HEK293 (cell line): ENCODE results near the gene ZNF530.

Experiments used
- CTCF ChIA-PET: fragments of 350-600 bp; formaldehyde crosslinking; extraction: SDS; loops from one replicate; lab custom pipeline; 2021; ENCODE audit warnings: antibody characterized with exemption; lab: Yijun Ruan, JAX
- POLR2A ChIA-PET: fragments of 300-600 bp; formaldehyde crosslinking; extraction: SDS; loops from one replicate; lab custom pipeline; 2020; ENCODE audit warnings: antibody characterized with exemption, inconsistent platforms; lab: Yijun Ruan, JAX
- H3K27ac ChIP-seq: fragments of 200-500 bp; sonication (Bioruptor generic); 2 replicates; pipeline ENCODE4 v1.5.1; 2014; ENCODE audit warnings: low read depth, low read length, control low read depth, inconsistent platforms; ENCODE audit errors: extremely low read depth
- H3K36me3 ChIP-seq, 2 experiments: fragments of 200-500 bp in 1 of 2; sonication (Bioruptor generic) in 1 of 2; 1 replicate in 1 of 2; 2 replicates in 1 of 2; pipeline ENCODE4 v1.5.1; 2014 to 2017; ENCODE audit warnings: inconsistent platforms in 2 of 2, low read length in 2 of 2; ENCODE audit not compliant: control insufficient read depth in 2 of 2, insufficient read depth in 1 of 2
- H3K4me1 ChIP-seq: fragments of 200-500 bp; sonication (Bioruptor generic); 2 replicates; pipeline ENCODE4 v1.5.1; 2014; ENCODE audit warnings: mild to moderate bottlenecking, low read length, inconsistent platforms; ENCODE audit not compliant: control insufficient read depth, insufficient read depth
- H3K4me3 ChIP-seq: 2 replicates; pipeline ENCODE4 v1.5.1; 2011; ENCODE audit warnings: low read depth, mild to moderate bottlenecking, control low read depth, low read length, moderate library complexity
- H3K9me3 ChIP-seq: fragments of 200-500 bp; sonication (Bioruptor generic); 2 replicates; pipeline ENCODE4 v1.5.1; 2014; ENCODE audit warnings: low read depth, low read length, inconsistent platforms; ENCODE audit not compliant: control insufficient read depth, insufficient read depth
- BCL11B ChIP-seq: fragments of 450-650 bp; formaldehyde crosslinking; IDR thresholded peaks from 2 replicates; pipeline ENCODE4 v1.5.1; 2016; ENCODE audit warnings: low read depth, missing biosample characterization, missing genetic modification characterization
- EGR2 ChIP-seq: fragments of 450-650 bp; formaldehyde crosslinking; IDR thresholded peaks from 2 replicates; pipeline ENCODE4 v1.5.1; 2016; ENCODE audit warnings: low read depth, missing biosample characterization, missing genetic modification characterization
- FEZF1 ChIP-seq: fragments of 450-650 bp; formaldehyde crosslinking; IDR thresholded peaks from 2 replicates; pipeline ENCODE4 v1.5.1; 2016; ENCODE audit warnings: missing biosample characterization, missing genetic modification characterization
- GFI1B ChIP-seq: fragments of 450-650 bp; formaldehyde crosslinking; IDR thresholded peaks from 2 replicates; pipeline ENCODE4 v1.5.1; 2016; ENCODE audit warnings: missing biosample characterization, missing genetic modification characterization
- KLF10 ChIP-seq: fragments of 450-650 bp; IDR thresholded peaks from 2 replicates; pipeline ENCODE4 v1.5.1; 2018; ENCODE audit warnings: missing biosample characterization, mild to moderate bottlenecking, missing genetic modification characterization
- MZF1 ChIP-seq: fragments of 450-650 bp; formaldehyde crosslinking; IDR thresholded peaks from 2 replicates; pipeline ENCODE4 v1.5.1; 2017; ENCODE audit warnings: missing biosample characterization, missing genetic modification characterization, borderline replicate concordance
- PATZ1 ChIP-seq: fragments of 450-650 bp; formaldehyde crosslinking; IDR thresholded peaks from 2 replicates; pipeline ENCODE4 v1.5.1; 2016; ENCODE audit warnings: missing biosample characterization, missing genetic modification characterization
- PRDM6 ChIP-seq: fragments of 450-650 bp; formaldehyde crosslinking; IDR thresholded peaks from 2 replicates; pipeline ENCODE4 v1.5.1; 2017; ENCODE audit warnings: missing biosample characterization, missing genetic modification characterization
- SP3 ChIP-seq: fragments of 450-650 bp; formaldehyde crosslinking; IDR thresholded peaks from 2 replicates; pipeline ENCODE4 v1.5.1; 2016; ENCODE audit warnings: missing biosample characterization, missing genetic modification characterization
- SP7 ChIP-seq: fragments of 450-650 bp; formaldehyde crosslinking; IDR thresholded peaks from 2 replicates; pipeline ENCODE4 v1.5.1; 2016; ENCODE audit warnings: missing biosample characterization, missing genetic modification characterization
- TCF7L2 ChIP-seq: IDR thresholded peaks from 2 replicates; pipeline ENCODE4 v1.6.1; 2011; ENCODE audit warnings: low read depth, mild to moderate bottlenecking, inconsistent platforms, low read length, moderate library complexity, borderline replicate concordance
- ZBTB1 ChIP-seq: fragments of 450-650 bp; formaldehyde crosslinking; IDR thresholded peaks from 2 replicates; pipeline ENCODE4 v1.5.1; 2016; ENCODE audit warnings: missing biosample characterization, missing genetic modification characterization
- ZBTB48 ChIP-seq: fragments of 450-650 bp; formaldehyde crosslinking; IDR thresholded peaks from 2 replicates; pipeline ENCODE4 v1.5.1; 2016; ENCODE audit warnings: missing biosample characterization, missing genetic modification characterization
- ZNF23 ChIP-seq: fragments of 450-650 bp; formaldehyde crosslinking; IDR thresholded peaks from 2 replicates; pipeline ENCODE4 v1.5.1; 2016; ENCODE audit warnings: missing biosample characterization, missing genetic modification characterization, borderline replicate concordance
- ZNF266 ChIP-seq: fragments of 450-650 bp; formaldehyde crosslinking; IDR thresholded peaks from 2 replicates; pipeline ENCODE4 v1.5.1; 2016; ENCODE audit warnings: missing biosample characterization, missing genetic modification characterization, low read depth
- ZNF311 ChIP-seq: fragments of 450-650 bp; formaldehyde crosslinking; IDR thresholded peaks from 2 replicates; pipeline ENCODE4 v1.5.1; 2017; ENCODE audit warnings: missing biosample characterization, missing genetic modification characterization, borderline replicate concordance
- ZNF362 ChIP-seq: fragments of 450-650 bp; formaldehyde crosslinking; IDR thresholded peaks from 2 replicates; pipeline ENCODE4 v1.5.1; 2016; ENCODE audit warnings: missing biosample characterization, missing genetic modification characterization
- ZNF37A ChIP-seq: fragments of 450-650 bp; IDR thresholded peaks from 2 replicates; pipeline ENCODE4 v1.5.1; 2018; ENCODE audit warnings: missing biosample characterization, missing genetic modification characterization
- ZNF391 ChIP-seq: fragments of 450-650 bp; formaldehyde crosslinking; IDR thresholded peaks from 2 replicates; pipeline ENCODE4 v1.5.1; 2016; ENCODE audit warnings: low read depth, missing biosample characterization, missing genetic modification characterization, borderline replicate concordance
- ZNF416 ChIP-seq: fragments of 450-650 bp; formaldehyde crosslinking; IDR thresholded peaks from 2 replicates; pipeline ENCODE4 v1.5.1; 2016; ENCODE audit warnings: missing biosample characterization, missing genetic modification characterization
- ZNF423 ChIP-seq: fragments of 450-650 bp; formaldehyde crosslinking; IDR thresholded peaks from 2 replicates; pipeline ENCODE4 v1.5.1; 2016; ENCODE audit warnings: missing biosample characterization, missing genetic modification characterization
- ZNF521 ChIP-seq: fragments of 450-650 bp; formaldehyde crosslinking; IDR thresholded peaks from 2 replicates; pipeline ENCODE4 v1.5.1; 2017; ENCODE audit warnings: missing biosample characterization, mild to moderate bottlenecking, missing genetic modification characterization
- ZNF529 ChIP-seq: fragments of 450-650 bp; formaldehyde crosslinking; IDR thresholded peaks from 2 replicates; pipeline ENCODE4 v1.5.1; 2017; ENCODE audit warnings: missing genetic modification characterization, missing biosample characterization; ENCODE audit not compliant: insufficient replicate concordance
- ZNF600 ChIP-seq: fragments of 450-650 bp; formaldehyde crosslinking; IDR thresholded peaks from 2 replicates; pipeline ENCODE4 v1.5.1; 2016; ENCODE audit warnings: missing biosample characterization, missing genetic modification characterization
- ZNF626 ChIP-seq: fragments of 450-650 bp; sonication (Bioruptor Pico); formaldehyde crosslinking; IDR thresholded peaks from 2 replicates; pipeline ENCODE4 v1.5.1; 2018; ENCODE audit warnings: missing biosample characterization, missing genetic modification characterization, inconsistent platforms
- ZNF660 ChIP-seq: fragments of 450-650 bp; IDR thresholded peaks from 2 replicates; pipeline ENCODE4 v1.5.1; 2018; ENCODE audit warnings: missing biosample characterization, mild to moderate bottlenecking, missing genetic modification characterization
- ZNF707 ChIP-seq: fragments of 450-650 bp; formaldehyde crosslinking; IDR thresholded peaks from 2 replicates; pipeline ENCODE4 v1.5.1; 2016; ENCODE audit warnings: missing biosample characterization, missing genetic modification characterization
- ZNF747 ChIP-seq: fragments of 450-650 bp; formaldehyde crosslinking; IDR thresholded peaks from 2 replicates; pipeline ENCODE4 v1.5.1; 2016; ENCODE audit warnings: missing biosample characterization, missing genetic modification characterization
- ZNF768 ChIP-seq: fragments of 450-650 bp; formaldehyde crosslinking; IDR thresholded peaks from 2 replicates; pipeline ENCODE4 v1.5.1; 2018; ENCODE audit warnings: missing biosample characterization, mild to moderate bottlenecking, missing genetic modification characterization
- ZNF843 ChIP-seq: fragments of 450-650 bp; formaldehyde crosslinking; IDR thresholded peaks from 2 replicates; pipeline ENCODE4 v1.5.1; 2016; ENCODE audit warnings: missing biosample characterization, missing genetic modification characterization
- ZSCAN23 ChIP-seq: fragments of 450-650 bp; formaldehyde crosslinking; IDR thresholded peaks from 2 replicates; pipeline ENCODE4 v1.5.1; 2016; ENCODE audit warnings: missing biosample characterization, missing genetic modification characterization
- TF ChIP-seq, protein P1 (sequence below): fragments of 450-650 bp; formaldehyde crosslinking; IDR thresholded peaks from 2 replicates; pipeline ENCODE4 v1.5.1; 2016; ENCODE audit warnings: missing biosample characterization, missing genetic modification characterization

ZNF530 gene

GRCh38 chr19:57642396-57643046 lies 42.8 kb downstream of the ZNF530 start:
- peaks cover 42 to 55% of the 10 kb centered on the region in 2 experiments for H3K36me3 ChIP-seq
- CTCF ChIA-PET = interaction anchor here (0.5 to 1.4 kb wide), 2 partner anchors 39 to 353 kb away, joined by 3 to 6 read pairs; partner anchors contain the start of gene ZNF551
- TF ChIP-seq FEZF1 (tag by site-specific recombination) = no peak
- 0 out of 2 replicates have a peak, but pooled peaks have one; percentile 47 for TF ChIP-seq ZNF626 (tag by site-specific recombination)
- TF ChIP-seq KLF10 = no peak
- no peak for TF ChIP-seq ZNF747 (tag by site-specific recombination)
- TF ChIP-seq ZNF391 (tag by site-specific recombination) = no peak
- no peak for TF ChIP-seq ZNF768 (tag by site-specific recombination)
- no peak for TF ChIP-seq ZNF843 (tag by site-specific recombination)
- TF ChIP-seq ZNF423 (tag by site-specific recombination) = no peak
- TF ChIP-seq ZNF416 (tag by site-specific recombination) = no peak
- peak; percentile 79; the same call in 1 of the 2 replicates for TF ChIP-seq ZNF660 (tag by site-specific recombination)
- TF ChIP-seq PATZ1 (tag by site-specific recombination) = no peak
- no peak for TF ChIP-seq TCF7L2
- no peak for TF ChIP-seq EGR2 (tag by site-specific recombination)
- no peak for TF ChIP-seq ZNF311
- no peak for TF ChIP-seq SP7
- no peak for TF ChIP-seq ZBTB48
- no peak for TF ChIP-seq ZNF521
- TF ChIP-seq ZNF362 (tag by site-specific recombination) = no peak
- no peak for TF ChIP-seq PRDM6 (tag by site-specific recombination)
- TF ChIP-seq ZNF600 (tag by site-specific recombination) = no peak
- TF ChIP-seq ZNF23 = no peak
- TF ChIP-seq ZNF707 = no peak
- no peak for TF ChIP-seq ZNF266 (tag by site-specific recombination)
- TF ChIP-seq GFI1B (tag by site-specific recombination) = no peak
- TF ChIP-seq ZNF529 (tag by site-specific recombination) = no peak
- TF ChIP-seq ZBTB1 (tag by site-specific recombination) = no peak
- TF ChIP-seq, protein P1, sequence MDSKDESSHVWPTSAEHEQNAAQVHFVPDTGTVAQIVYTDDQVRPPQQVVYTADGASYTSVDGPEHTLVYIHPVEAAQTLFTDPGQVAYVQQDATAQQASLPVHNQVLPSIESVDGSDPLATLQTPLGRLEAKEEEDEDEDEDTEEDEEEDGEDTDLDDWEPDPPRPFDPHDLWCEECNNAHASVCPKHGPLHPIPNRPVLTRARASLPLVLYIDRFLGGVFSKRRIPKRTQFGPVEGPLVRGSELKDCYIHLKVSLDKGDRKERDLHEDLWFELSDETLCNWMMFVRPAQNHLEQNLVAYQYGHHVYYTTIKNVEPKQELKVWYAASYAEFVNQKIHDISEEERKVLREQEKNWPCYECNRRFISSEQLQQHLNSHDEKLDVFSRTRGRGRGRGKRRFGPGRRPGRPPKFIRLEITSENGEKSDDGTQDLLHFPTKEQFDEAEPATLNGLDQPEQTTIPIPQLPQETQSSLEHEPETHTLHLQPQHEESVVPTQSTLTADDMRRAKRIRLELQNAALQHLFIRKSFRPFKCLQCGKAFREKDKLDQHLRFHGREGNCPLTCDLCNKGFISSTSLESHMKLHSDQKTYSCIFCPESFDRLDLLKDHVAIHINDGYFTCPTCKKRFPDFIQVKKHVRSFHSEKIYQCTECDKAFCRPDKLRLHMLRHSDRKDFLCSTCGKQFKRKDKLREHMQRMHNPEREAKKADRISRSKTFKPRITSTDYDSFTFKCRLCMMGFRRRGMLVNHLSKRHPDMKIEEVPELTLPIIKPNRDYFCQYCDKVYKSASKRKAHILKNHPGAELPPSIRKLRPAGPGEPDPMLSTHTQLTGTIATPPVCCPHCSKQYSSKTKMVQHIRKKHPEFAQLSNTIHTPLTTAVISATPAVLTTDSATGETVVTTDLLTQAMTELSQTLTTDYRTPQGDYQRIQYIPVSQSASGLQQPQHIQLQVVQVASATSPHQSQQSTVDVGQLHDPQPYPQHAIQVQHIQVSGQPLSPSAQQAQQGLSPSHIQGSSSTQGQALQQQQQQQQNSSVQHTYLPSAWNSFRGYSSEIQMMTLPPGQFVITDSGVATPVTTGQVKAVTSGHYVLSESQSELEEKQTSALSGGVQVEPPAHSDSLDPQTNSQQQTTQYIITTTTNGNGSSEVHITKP (tag by site-specific recombination) = no peak
- TF ChIP-seq ZSCAN23 = no peak
- TF ChIP-seq ZNF37A (tag by site-specific recombination) = peak; percentile 67
- TF ChIP-seq BCL11B (tag by site-specific recombination) = no peak
- no peak for TF ChIP-seq SP3 (tag by site-specific recombination)
- TF ChIP-seq MZF1 (tag by site-specific recombination) = no peak

More at GRCh38 chr19:57642396-57643046, 42.8 kb downstream of the ZNF530 start:
- Histone ChIP-seq H3K9me3 (peaks cover 3% of the 10 kb centered on the region; the same call in 1 of the 2 replicates), H3K4me3 (no peak overlapping the region), H3K4me1 (no peaks in the 10 kb centered on the region), H3K27ac (no peak overlapping the region)
- POLR2A ChIA-PET = no interaction called here
